Gastrocnemius medialis (tissue), 4 donors: Measurements from ENCODE around the gene RNASEH1.

Experiments
- POLR2A ChIP-seq, 2 donors: fragments of 450-650 bp; IDR thresholded peaks; one replicate each; pipeline ENCODE4 v1.6.1; 2017; ENCODE audit warnings: antibody characterized with exemption in 2 of 2, mild to moderate bottlenecking in 2 of 2, moderate library complexity in 2 of 2
- TF ChIP-seq, protein P1 (sequence below), 5 experiments: fragments of 450-650 bp in 3 of 5; fragments of 200-600 bp in 2 of 5; sonication (generic) in 2 of 5; IDR thresholded peaks in 4 of 5; conservative IDR thresholded peaks in 1 of 5; 1 replicate in 4 of 5; 2 replicates in 1 of 5; pipeline ENCODE4 v1.5.1; 2016 to 2019; ENCODE audit warnings: antibody characterized with exemption in 5 of 5, mild to moderate bottlenecking in 3 of 5, moderate library complexity in 3 of 5

DNA sequence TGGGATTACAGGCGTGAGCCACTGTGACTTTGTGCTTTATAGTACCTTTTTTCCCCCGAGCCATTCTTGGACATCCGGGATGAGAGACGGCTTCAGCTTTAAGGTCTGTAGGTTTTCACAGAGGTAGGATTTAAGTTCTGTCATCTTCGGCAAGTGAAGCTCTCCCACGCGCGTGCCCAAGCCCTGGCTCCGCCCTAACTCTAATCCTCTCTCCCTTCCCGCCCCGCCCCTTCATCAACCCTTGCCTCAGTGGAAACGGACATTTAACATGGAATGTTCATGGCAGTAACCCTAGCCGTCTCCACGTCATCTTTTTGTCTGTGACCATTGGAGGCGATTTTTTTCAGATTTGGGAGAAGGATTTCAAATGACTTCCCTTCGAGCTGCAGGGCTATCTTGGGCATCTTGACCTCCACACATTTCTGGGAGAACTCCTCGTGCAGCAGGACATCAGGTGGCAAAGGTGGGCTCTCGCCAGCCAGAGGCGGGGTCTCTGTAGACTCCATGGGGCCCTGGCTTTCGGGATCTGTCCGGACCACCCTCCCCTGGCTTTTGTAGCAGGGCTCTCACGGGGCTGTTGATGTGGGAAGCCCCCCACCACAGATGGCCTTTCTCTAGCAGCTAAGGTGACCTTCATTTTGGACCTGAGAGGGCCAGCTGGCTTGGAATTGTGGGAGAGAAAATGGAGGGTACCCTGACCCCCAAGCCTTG, 43.6 kb upstream of the RNASEH1 start:
- TF ChIP-seq POLR2A (IDR thresholded peaks at IDR 0.05): no peak
- TF ChIP-seq, protein P1, sequence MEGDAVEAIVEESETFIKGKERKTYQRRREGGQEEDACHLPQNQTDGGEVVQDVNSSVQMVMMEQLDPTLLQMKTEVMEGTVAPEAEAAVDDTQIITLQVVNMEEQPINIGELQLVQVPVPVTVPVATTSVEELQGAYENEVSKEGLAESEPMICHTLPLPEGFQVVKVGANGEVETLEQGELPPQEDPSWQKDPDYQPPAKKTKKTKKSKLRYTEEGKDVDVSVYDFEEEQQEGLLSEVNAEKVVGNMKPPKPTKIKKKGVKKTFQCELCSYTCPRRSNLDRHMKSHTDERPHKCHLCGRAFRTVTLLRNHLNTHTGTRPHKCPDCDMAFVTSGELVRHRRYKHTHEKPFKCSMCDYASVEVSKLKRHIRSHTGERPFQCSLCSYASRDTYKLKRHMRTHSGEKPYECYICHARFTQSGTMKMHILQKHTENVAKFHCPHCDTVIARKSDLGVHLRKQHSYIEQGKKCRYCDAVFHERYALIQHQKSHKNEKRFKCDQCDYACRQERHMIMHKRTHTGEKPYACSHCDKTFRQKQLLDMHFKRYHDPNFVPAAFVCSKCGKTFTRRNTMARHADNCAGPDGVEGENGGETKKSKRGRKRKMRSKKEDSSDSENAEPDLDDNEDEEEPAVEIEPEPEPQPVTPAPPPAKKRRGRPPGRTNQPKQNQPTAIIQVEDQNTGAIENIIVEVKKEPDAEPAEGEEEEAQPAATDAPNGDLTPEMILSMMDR (IDR thresholded peaks at IDR 0.05 in 4 of 5, conservative IDR thresholded peaks at IDR 0.05 in 1 of 5): no peak
